Tongue (tissue), 2 donors: ENCODE results near the gene AVPR2. TPM values are rescaled to one million over a fixed set of nuclear protein-coding genes. Genes with fewer than 3 reads are reported as not detected.

Source experiments
- DNase-seq: peaks from one replicate; pipeline ENCODE4 v3.0.0-alpha.2; 2015
- total RNA-seq: library from RNA; depleted of rRNA; stranded (reverse); fragments of >200 nt; gene quantifications from one replicate; pipeline ENCODE4 v1.2.3, GENCODE V29; 2014

The AVPR2 gene
- total RNA-seq, 1 donor from 2014 or later = 1.7 TPM

- no peak for DNase-seq
Observed at GRCh38 chrX:153871451-153871850, 33.0 kb upstream of the AVPR2 start.

GRCh38 chrX:153871946-153872878, 32.3 kb upstream of the AVPR2 start:
- DNase-seq = no peak

- peak; percentile 20 for DNase-seq
Observed at GRCh38 chrX:153873282-153874084, 31.0 kb upstream of the AVPR2 start.

- no peak for DNase-seq
Observed at GRCh38 chrX:153874085-153874365, 30.4 kb upstream of the AVPR2 start.

GRCh38 chrX:153874366-153875125, 29.9 kb upstream of the AVPR2 start:
- DNase-seq = no peak

- DNase-seq = peak; percentile 77
Observed at GRCh38 chrX:153875391-153876111, 28.9 kb upstream of the AVPR2 start.

- no peak for DNase-seq
Observed at GRCh38 chrX:153876112-153876491, 28.4 kb upstream of the AVPR2 start.

GRCh38 chrX:153877571-153878261, 26.8 kb upstream of the AVPR2 start:
- no peak for DNase-seq

GRCh38 chrX:153878345-153878744, 26.1 kb upstream of the AVPR2 start:
- DNase-seq = no peak

GRCh38 chrX:153878969-153879653, 25.4 kb upstream of the AVPR2 start:
- DNase-seq = peak; percentile 11

GRCh38 chrX:153879741-153880439, 24.6 kb upstream of the AVPR2 start:
- DNase-seq = no peak

GRCh38 chrX:153880440-153880815, 24.0 kb upstream of the AVPR2 start:
- no peak for DNase-seq

- DNase-seq = no peak
Observed at GRCh38 chrX:153881281-153881680, 23.2 kb upstream of the AVPR2 start.

- no peak for DNase-seq
Observed at GRCh38 chrX:153882086-153882498, 22.4 kb upstream of the AVPR2 start.

- no peak for DNase-seq
Observed at GRCh38 chrX:153882557-153882956, 21.9 kb upstream of the AVPR2 start.

- no peak for DNase-seq
Observed at GRCh38 chrX:153883163-153883843, 21.2 kb upstream of the AVPR2 start.

- DNase-seq = no peak
Observed at GRCh38 chrX:153884136-153884535, 20.3 kb upstream of the AVPR2 start.

GRCh38 chrX:153884590-153884989, 19.9 kb upstream of the AVPR2 start:
- DNase-seq = no peak

GRCh38 chrX:153885208-153885787, 19.2 kb upstream of the AVPR2 start:
- DNase-seq = no peak
